ENCODE results near the gene CPNE4. TPM values are rescaled to one million over a fixed set of nuclear protein-coding genes. Genes with fewer than 3 reads are reported as not detected.

The CPNE4 gene
- total and polyA plus RNA-seq, 8 donors, result 0.15 to 8.9 (median 1.7) TPM

GRCh38 chr3:131789188-131789587 is 245.6 kb downstream of the CPNE4 start:
- WGBS, 5 donors, result 64 to 78% (median 72%) methylated on average over 2 of the region's 2 CpGs
- intact Hi-C loops (cut with DNase I; ENCODE audit: low total_unique reads), result no loop called here
- no peak overlapping the region for H3K4me3 ChIP-seq
- H3K4me1 ChIP-seq, result no peaks in the 10 kb centered on the region
- H3K27me3 ChIP-seq, result no peaks in the 10 kb centered on the region
- H3K9me3 ChIP-seq, result no peaks in the 10 kb centered on the region
- no peaks in the 10 kb centered on the region for H3K36me3 ChIP-seq
- H3K27ac ChIP-seq, result no peak overlapping the region
- no peak for DNase-seq
- TF ChIP-seq POLR2A (IDR thresholded peaks at IDR 0.05) (no peak), CTCF (IDR thresholded peaks at IDR 0.05) (no peak), EP300 (IDR thresholded peaks at IDR 0.05) (no peak), POLR2AphosphoS5 (IDR thresholded peaks at IDR 0.05) (no peak)

DNA sequence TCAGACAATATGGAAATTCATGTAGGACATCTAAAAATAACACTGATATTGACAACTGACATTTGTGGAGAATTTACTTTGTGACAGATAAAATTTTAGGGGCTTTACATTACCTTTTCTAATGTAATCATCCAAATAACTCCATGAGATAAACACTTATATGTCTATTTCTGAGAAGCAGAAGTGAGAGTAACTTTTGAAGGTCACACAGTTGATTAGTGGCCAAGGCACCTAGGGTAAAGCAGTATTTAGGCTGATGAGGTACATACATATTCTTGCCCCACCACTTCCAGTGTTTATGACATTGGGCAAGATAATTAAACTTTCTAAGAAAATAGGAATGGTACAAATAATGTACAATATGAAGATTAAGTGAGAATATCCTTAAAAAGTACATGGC is 248.4 kb downstream of the CPNE4 start:
- H3K36me3 ChIP-seq, result no peaks in the 10 kb centered on the region
- no peak overlapping the region for H3K4me3 ChIP-seq
- H3K27ac ChIP-seq, result no peak overlapping the region
- no peaks in the 10 kb centered on the region for H3K27me3 ChIP-seq
- TF ChIP-seq EP300 (IDR thresholded peaks at IDR 0.05) (no peak), CTCF (IDR thresholded peaks at IDR 0.05) (no peak), POLR2A (IDR thresholded peaks at IDR 0.05) (no peak), POLR2AphosphoS5 (IDR thresholded peaks at IDR 0.05) (no peak)
- no peaks in the 10 kb centered on the region for H3K9me3 ChIP-seq
- DNase-seq, result no peak
- intact Hi-C loops (cut with DNase I; ENCODE audit: low total_unique reads), result no loop called here
- H3K4me1 ChIP-seq, result no peaks in the 10 kb centered on the region

GRCh38 chr3:131782751-131783150 is 252.1 kb downstream of the CPNE4 start:
- no peak for DNase-seq
- TF ChIP-seq EP300 (IDR thresholded peaks at IDR 0.05), result no peak
- no peak for TF ChIP-seq POLR2A (IDR thresholded peaks at IDR 0.05)
- no peak for TF ChIP-seq POLR2AphosphoS5 (IDR thresholded peaks at IDR 0.05)
- no peak for TF ChIP-seq CTCF (IDR thresholded peaks at IDR 0.05)
- no peak overlapping the region for H3K27ac ChIP-seq
- H3K27me3 ChIP-seq, result no peaks in the 10 kb centered on the region
- H3K4me3 ChIP-seq, result no peak overlapping the region
- no peaks in the 10 kb centered on the region for H3K36me3 ChIP-seq
- WGBS, 5 donors, result 70 to 76% (median 72%) methylated on average over 1 of the region's 1 CpG
- peaks cover 0 to 7% (median 0%) of the 10 kb centered on the region in 4 donors for H3K9me3 ChIP-seq
- intact Hi-C loops (cut with DNase I; ENCODE audit: low total_unique reads), result no loop called here
- H3K4me1 ChIP-seq, result no peaks in the 10 kb centered on the region

DNA sequence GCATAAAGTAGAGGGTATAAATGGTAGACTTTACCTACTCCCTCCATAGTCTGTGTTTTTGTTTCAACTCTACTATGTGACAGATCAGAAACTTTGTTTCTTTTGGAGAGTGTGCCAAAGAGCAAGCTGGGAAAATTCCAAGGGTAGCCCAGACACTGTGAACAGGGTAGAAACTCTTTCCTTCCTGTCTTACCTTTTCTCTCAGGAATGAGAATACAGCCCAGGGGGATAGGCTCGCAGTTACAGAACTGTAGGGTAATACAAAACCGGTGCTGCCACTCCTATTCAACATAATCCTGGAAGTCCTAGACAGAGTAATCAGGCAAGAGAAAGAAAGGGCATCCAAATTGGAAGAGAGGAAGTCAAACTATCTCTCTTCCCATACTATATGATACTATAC is 256.3 kb downstream of the CPNE4 start:
- Histone ChIP-seq H3K4me3 (no peak overlapping the region), H3K36me3 (no peaks in the 10 kb centered on the region), H3K27ac (no peak overlapping the region), H3K27me3 (no peaks in the 10 kb centered on the region), H3K9me3 (peaks cover 0 to 7% (median 0%) of the 10 kb centered on the region in 4 donors), H3K4me1 (no peaks in the 10 kb centered on the region)
- TF ChIP-seq EP300 (IDR thresholded peaks at IDR 0.05) (no peak), POLR2A (IDR thresholded peaks at IDR 0.05) (no peak)
- DNase-seq, result no peak
- WGBS, 5 donors, result 79 to 88% (median 83%) methylated on average over 2 of the region's 2 CpGs
- intact Hi-C loops (cut with DNase I; ENCODE audit: low total_unique reads), result no loop called here

- no peaks in the 10 kb centered on the region for H3K4me1 ChIP-seq
- H3K4me3 ChIP-seq, result no peak overlapping the region
- intact Hi-C loops (cut with DNase I; ENCODE audit: low total_unique reads), result no loop called here
- H3K9me3 ChIP-seq, result peaks cover 0 to 7% (median 0%) of the 10 kb centered on the region in 4 donors
- no peaks in the 10 kb centered on the region for H3K27me3 ChIP-seq
- TF ChIP-seq CTCF (IDR thresholded peaks at IDR 0.05) (no peak), POLR2A (IDR thresholded peaks at IDR 0.05) (no peak), POLR2AphosphoS5 (IDR thresholded peaks at IDR 0.05) (no peak), EP300 (IDR thresholded peaks at IDR 0.05) (no peak)
- H3K27ac ChIP-seq, result no peak overlapping the region
- no peaks in the 10 kb centered on the region for H3K36me3 ChIP-seq
- no peak for DNase-seq
Observed at GRCh38 chr3:131775650-131776049, 259.2 kb downstream of the CPNE4 start.

Measured in stomach (tissue), 9 donors.